Tibial nerve (tissue), 4 donors: ENCODE data around the gene RFFL. TPM values are rescaled to one million over a fixed set of nuclear protein-coding genes. Genes with fewer than 3 reads are reported as not detected.

ENCODE experiments used
- DNase-seq, 2 donors: peaks; one replicate each; pipeline ENCODE4 v3.0.0-alpha.2; 2019; ENCODE audit warnings: low spot score in 2 of 2
- H3K27ac ChIP-seq, 4 donors: fragments of 200-600 bp; sonication (generic) in 3 of 4; one replicate each; pipeline ENCODE4 v1.5.1; 2017 to 2019; ENCODE audit warnings: mild to moderate bottlenecking in 1 of 4
- H3K27me3 ChIP-seq, 2 donors: fragments of 200-600 bp; sonication (generic) in 1 of 2; one replicate each; pipeline versions ENCODE4 v1.5.1 to v1.6.0; 2017 to 2019
- H3K36me3 ChIP-seq, 3 donors: fragments of 200-600 bp; sonication (generic); one replicate each; pipeline ENCODE4 v1.5.1; 2018 to 2019
- H3K4me1 ChIP-seq, 4 donors: fragments of 200-600 bp; sonication (generic) in 3 of 4; one replicate each; pipeline ENCODE4 v1.5.1; 2017 to 2019
- H3K4me3 ChIP-seq, 4 donors: fragments of 200-600 bp; sonication (generic) in 3 of 4; one replicate each; pipeline ENCODE4 v1.5.1; 2017 to 2019; ENCODE audit warnings: mild to moderate bottlenecking in 1 of 4, moderate library complexity in 1 of 4
- H3K9me3 ChIP-seq, 4 donors: fragments of 200-600 bp; sonication (generic) in 3 of 4; one replicate each; pipeline ENCODE4 v1.5.1; 2017 to 2019
- EP300 ChIP-seq, 2 donors: sonication (generic); formaldehyde crosslinking; IDR thresholded peaks; one replicate each; pipeline ENCODE4 v1.6.1; 2017; ENCODE audit warnings: antibody characterized with exemption in 2 of 2, mild to moderate bottlenecking in 1 of 2
- POLR2A ChIP-seq, 2 donors: fragments of 450-650 bp; IDR thresholded peaks; one replicate each; pipeline ENCODE4 v1.6.1; 2017; ENCODE audit warnings: antibody characterized with exemption in 2 of 2, mild to moderate bottlenecking in 2 of 2, moderate library complexity in 2 of 2
- WGBS, 2 donors: methylation state at CpG; one replicate each; pipeline ENCODE4 v1.1.5; 2018; 5-methylcytosine and 5-hydroxymethylcytosine counted together
- total RNA-seq, 4 donors: library from RNA; depleted of rRNA; stranded (reverse); fragments of >200 nt; gene quantifications; one replicate each; pipeline ENCODE4 v1.1.0, GENCODE V29; 2016
- TF ChIP-seq, protein P1 (sequence below), 5 experiments: fragments of 200-600 bp in 3 of 5; fragments of 450-650 bp in 2 of 5; sonication (generic) in 3 of 5; IDR thresholded peaks; one replicate each; pipeline ENCODE4 v1.5.1; 2016 to 2019; ENCODE audit warnings: antibody characterized with exemption in 5 of 5, mild to moderate bottlenecking in 3 of 5, moderate library complexity in 2 of 5

RFFL gene
- total RNA-seq, 4 donors from 2014 or later: 10.8 to 41.3 (median 17.2) TPM

DNA sequence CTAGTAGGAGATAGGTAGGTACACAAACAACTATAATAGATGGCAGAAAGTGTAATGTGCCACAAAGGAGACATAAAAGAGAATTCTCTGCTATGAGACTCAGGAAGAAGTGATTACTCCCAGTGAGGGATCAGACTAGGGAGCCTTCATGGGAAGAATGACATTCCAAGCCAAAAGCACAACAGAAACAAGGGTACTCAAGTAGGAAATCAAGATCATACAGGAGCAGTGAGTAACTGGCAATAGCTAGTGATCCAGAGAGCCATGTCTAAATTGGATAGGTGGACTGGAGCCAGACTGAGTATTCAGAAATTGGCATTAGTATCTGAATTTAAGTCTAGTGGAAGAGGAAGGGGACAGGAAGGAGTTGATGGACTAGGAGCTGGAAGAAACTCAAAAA, 10.7 kb downstream of the RFFL start:
- no peak for TF ChIP-seq POLR2A (IDR thresholded peaks at IDR 0.05)
- peaks cover 0 to 32% (median 25%) of the 10 kb centered on the region in 4 donors for H3K4me1 ChIP-seq
- peak overlapping the region in 2 of 4 donors; percentile 69 to 79 for H3K27ac ChIP-seq
- DNase-seq: no peak
- H3K9me3 ChIP-seq: no peaks in the 10 kb centered on the region
- H3K27me3 ChIP-seq: no peaks in the 10 kb centered on the region
- no peak overlapping the region for H3K4me3 ChIP-seq
- no peaks in the 10 kb centered on the region for H3K36me3 ChIP-seq

GRCh38 chr17:35052241-35052610, 11.3 kb downstream of the RFFL start:
- Histone ChIP-seq H3K27ac (peak overlapping the region in 3 of 4 donors; percentile 69 to 79 (median 70)), H3K4me1 (peaks cover 0 to 32% (median 25%) of the 10 kb centered on the region in 4 donors), H3K36me3 (no peaks in the 10 kb centered on the region), H3K4me3 (no peak overlapping the region), H3K9me3 (no peaks in the 10 kb centered on the region), H3K27me3 (no peaks in the 10 kb centered on the region)
- no peak for TF ChIP-seq EP300 (IDR thresholded peaks at IDR 0.05)
- TF ChIP-seq POLR2A (IDR thresholded peaks at IDR 0.05): no peak
- TF ChIP-seq, protein P1, sequence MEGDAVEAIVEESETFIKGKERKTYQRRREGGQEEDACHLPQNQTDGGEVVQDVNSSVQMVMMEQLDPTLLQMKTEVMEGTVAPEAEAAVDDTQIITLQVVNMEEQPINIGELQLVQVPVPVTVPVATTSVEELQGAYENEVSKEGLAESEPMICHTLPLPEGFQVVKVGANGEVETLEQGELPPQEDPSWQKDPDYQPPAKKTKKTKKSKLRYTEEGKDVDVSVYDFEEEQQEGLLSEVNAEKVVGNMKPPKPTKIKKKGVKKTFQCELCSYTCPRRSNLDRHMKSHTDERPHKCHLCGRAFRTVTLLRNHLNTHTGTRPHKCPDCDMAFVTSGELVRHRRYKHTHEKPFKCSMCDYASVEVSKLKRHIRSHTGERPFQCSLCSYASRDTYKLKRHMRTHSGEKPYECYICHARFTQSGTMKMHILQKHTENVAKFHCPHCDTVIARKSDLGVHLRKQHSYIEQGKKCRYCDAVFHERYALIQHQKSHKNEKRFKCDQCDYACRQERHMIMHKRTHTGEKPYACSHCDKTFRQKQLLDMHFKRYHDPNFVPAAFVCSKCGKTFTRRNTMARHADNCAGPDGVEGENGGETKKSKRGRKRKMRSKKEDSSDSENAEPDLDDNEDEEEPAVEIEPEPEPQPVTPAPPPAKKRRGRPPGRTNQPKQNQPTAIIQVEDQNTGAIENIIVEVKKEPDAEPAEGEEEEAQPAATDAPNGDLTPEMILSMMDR (IDR thresholded peaks at IDR 0.05): no peak
- DNase-seq: no peak

- Histone ChIP-seq H3K36me3 (no peaks in the 10 kb centered on the region), H3K27ac (peak overlapping the region in 3 of 4 donors; percentile 69 to 79 (median 70)), H3K9me3 (no peaks in the 10 kb centered on the region), H3K4me3 (peak overlapping the region in 1 of 4 donors; percentile 10), H3K27me3 (no peaks in the 10 kb centered on the region), H3K4me1 (peaks cover 0 to 35% (median 25%) of the 10 kb centered on the region in 4 donors)
- no peak for DNase-seq
- WGBS, 2 donors: 31 to 38% methylated on average over 6 of the region's 6 CpGs
- TF ChIP-seq EP300 (IDR thresholded peaks at IDR 0.05): no peak
- TF ChIP-seq, protein P1 (IDR thresholded peaks at IDR 0.05): no peak
- no peak for TF ChIP-seq POLR2A (IDR thresholded peaks at IDR 0.05)
These were observed 11.8 kb downstream of the RFFL start for GRCh38 chr17:35051579-35052240.

DNA sequence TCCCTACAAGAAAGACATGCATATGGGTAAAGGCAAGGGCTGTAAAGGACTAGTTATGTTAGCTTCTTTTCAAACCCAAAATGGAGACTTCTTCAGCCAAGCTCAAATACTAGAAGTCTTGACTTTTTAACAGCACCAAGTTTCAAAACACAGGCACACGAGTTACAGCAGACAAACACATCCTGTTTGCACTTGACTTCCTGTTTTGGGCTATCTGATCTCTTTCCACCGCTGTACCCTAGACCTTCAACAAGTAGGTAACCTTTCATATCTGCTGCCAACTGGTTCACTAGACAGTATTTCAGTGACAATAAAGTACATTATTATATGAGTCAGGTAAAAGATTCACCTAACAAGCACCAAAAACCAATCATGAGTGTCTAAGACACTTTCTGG, 12.3 kb downstream of the RFFL start:
- no peaks in the 10 kb centered on the region for H3K27me3 ChIP-seq
- H3K27ac ChIP-seq: peak overlapping the region in 3 of 4 donors; percentile 70 to 79 (median 70)
- no peaks in the 10 kb centered on the region for H3K9me3 ChIP-seq
- peaks cover 0 to 40% (median 26%) of the 10 kb centered on the region in 4 donors for H3K4me1 ChIP-seq
- H3K4me3 ChIP-seq: peak overlapping the region in 1 of 4 donors; percentile 10
- TF ChIP-seq, protein P1 (IDR thresholded peaks at IDR 0.05): no peak
- TF ChIP-seq POLR2A (IDR thresholded peaks at IDR 0.05) (no peak), EP300 (IDR thresholded peaks at IDR 0.05) (no peak)
- no peaks in the 10 kb centered on the region for H3K36me3 ChIP-seq
- peak in 1 of 2 donors; percentile 14 for DNase-seq
- 20 to 22% methylated on average over 2 of the region's 2 CpGs for WGBS, 2 donors

DNA sequence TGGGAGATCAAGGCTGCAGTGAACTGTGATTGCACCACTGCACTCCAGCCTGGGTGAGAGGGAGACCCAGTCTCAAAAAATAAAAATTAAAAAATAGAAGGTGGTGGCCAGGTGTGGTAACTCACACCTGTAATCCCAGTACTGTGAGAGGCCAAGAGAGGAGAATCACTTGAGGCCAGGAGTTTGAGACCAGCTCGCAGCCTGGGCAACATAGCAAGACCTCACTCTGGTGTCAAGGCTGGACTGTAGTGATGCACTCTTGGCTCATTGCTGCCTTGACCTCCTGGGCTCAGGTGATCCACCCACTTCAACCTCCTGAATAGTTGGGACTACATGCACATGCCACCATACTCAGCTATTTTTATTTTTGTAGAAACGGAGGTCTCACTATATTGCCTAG, 13.3 kb downstream of the RFFL start:
- TF ChIP-seq, protein P1 (IDR thresholded peaks at IDR 0.05): no peak
- no peaks in the 10 kb centered on the region for H3K9me3 ChIP-seq
- H3K27ac ChIP-seq: peak overlapping the region in 2 of 4 donors; percentile 70 to 79
- H3K27me3 ChIP-seq: no peaks in the 10 kb centered on the region
- H3K4me3 ChIP-seq: no peak overlapping the region
- peaks cover 0 to 46% (median 26%) of the 10 kb centered on the region in 4 donors for H3K4me1 ChIP-seq
- WGBS, 2 donors: 97 to 100% methylated on average over 2 of the region's 2 CpGs
- no peak for DNase-seq
- H3K36me3 ChIP-seq: no peaks in the 10 kb centered on the region
